ENCODE results near the gene COPG2. TPM values are rescaled to one million over a fixed set of nuclear protein-coding genes. Genes with fewer than 3 reads are reported as not detected.

Gene COPG2
- total RNA-seq, 1 experiment from 2014 or later = 77.7 TPM

- no peak overlapping the region for H2BK15ac ChIP-seq (ENCODE audit: low read depth, low read length)
- H2BK120ac ChIP-seq (ENCODE audit: low read depth, low read length, poor library complexity, severe bottlenecking) = no peak overlapping the region
- no peak overlapping the region for H3K56ac ChIP-seq (ENCODE audit: insufficient read length, low read depth, low read length)
- TF ChIP-seq, protein P1, sequence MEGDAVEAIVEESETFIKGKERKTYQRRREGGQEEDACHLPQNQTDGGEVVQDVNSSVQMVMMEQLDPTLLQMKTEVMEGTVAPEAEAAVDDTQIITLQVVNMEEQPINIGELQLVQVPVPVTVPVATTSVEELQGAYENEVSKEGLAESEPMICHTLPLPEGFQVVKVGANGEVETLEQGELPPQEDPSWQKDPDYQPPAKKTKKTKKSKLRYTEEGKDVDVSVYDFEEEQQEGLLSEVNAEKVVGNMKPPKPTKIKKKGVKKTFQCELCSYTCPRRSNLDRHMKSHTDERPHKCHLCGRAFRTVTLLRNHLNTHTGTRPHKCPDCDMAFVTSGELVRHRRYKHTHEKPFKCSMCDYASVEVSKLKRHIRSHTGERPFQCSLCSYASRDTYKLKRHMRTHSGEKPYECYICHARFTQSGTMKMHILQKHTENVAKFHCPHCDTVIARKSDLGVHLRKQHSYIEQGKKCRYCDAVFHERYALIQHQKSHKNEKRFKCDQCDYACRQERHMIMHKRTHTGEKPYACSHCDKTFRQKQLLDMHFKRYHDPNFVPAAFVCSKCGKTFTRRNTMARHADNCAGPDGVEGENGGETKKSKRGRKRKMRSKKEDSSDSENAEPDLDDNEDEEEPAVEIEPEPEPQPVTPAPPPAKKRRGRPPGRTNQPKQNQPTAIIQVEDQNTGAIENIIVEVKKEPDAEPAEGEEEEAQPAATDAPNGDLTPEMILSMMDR (conservative IDR thresholded peaks at IDR 0.05) = no peak
- no peak overlapping the region for H3K27ac ChIP-seq (ENCODE audit: insufficient read length, low read depth, low read length)
- no peak for DNase-seq
- H3K9ac ChIP-seq (ENCODE audit: extremely low read depth, insufficient read length, low read length) = no peak overlapping the region
- H2AFZ ChIP-seq (ENCODE audit: low read length) = no peak overlapping the region
- Mint-ChIP-seq H3K27me3 (ENCODE audit: low read depth) (no peaks in the 10 kb centered on the region), H3K4me3 (no peak overlapping the region), H3K36me3 (ENCODE audit: insufficient read depth in 1 of 3, low read depth in 3 of 3) (peaks cover 26 to 73% (median 65%) of the 10 kb centered on the region in 3 experiments; a peak in 6 of 7 replicates), H3K27ac (no peak overlapping the region; a peak in 1 of 7 replicates), H3K4me1 (no peaks in the 10 kb centered on the region), H3K9me3 (peaks cover 0 to 3% of the 10 kb centered on the region in 2 experiments; a peak in 1 of 5 replicates)
- no peak overlapping the region for H3T11ph ChIP-seq (ENCODE audit: low read length)
- H2BK20ac ChIP-seq (ENCODE audit: low read depth, low read length, poor library complexity, severe bottlenecking) = no peak overlapping the region
- H2AK5ac ChIP-seq (ENCODE audit: insufficient read length, low read length) = no peak overlapping the region
- H3K79me2 ChIP-seq (ENCODE audit: insufficient read depth, low read length) = no peaks in the 10 kb centered on the region
- no peak overlapping the region for H2BK5ac ChIP-seq (ENCODE audit: insufficient read length, low read length)
- no CpG with 5 or more reads among the region's 1 CpG for WGBS (ENCODE audit: extremely low coverage, insufficient read length, low lambda C conversion rate)
- H3K4ac ChIP-seq (ENCODE audit: low read depth, low read length) = no peak overlapping the region
- H3K18ac ChIP-seq (ENCODE audit: insufficient read length, low read depth, low read length) = no peak overlapping the region
- no peak overlapping the region for H4K5ac ChIP-seq (ENCODE audit: insufficient read length, low read depth, low read length)
- no peak overlapping the region for H3K4me2 ChIP-seq (ENCODE audit: insufficient read depth, insufficient read length, low read length)
- H4K20me1 ChIP-seq (ENCODE audit: control insufficient read depth, insufficient read depth, insufficient read length) = no peaks in the 10 kb centered on the region
- no peaks in the 10 kb centered on the region for H3K23me2 ChIP-seq (ENCODE audit: insufficient read length, low read depth, low read length, poor library complexity, severe bottlenecking)
- no peaks in the 10 kb centered on the region for H3K27me3 ChIP-seq (ENCODE audit: insufficient read depth, low read length)
- no peak overlapping the region for H3K23ac ChIP-seq (ENCODE audit: insufficient read length, low read depth, low read length)
- H3K9me3 ChIP-seq (ENCODE audit: control insufficient read depth, low read depth, low read length) = no peaks in the 10 kb centered on the region
- H3K79me1 ChIP-seq (ENCODE audit: insufficient read depth, low read depth, low read length, poor library complexity, severe bottlenecking) = no peaks in the 10 kb centered on the region
- no peak overlapping the region for H4K91ac ChIP-seq (ENCODE audit: insufficient read length, low read depth, low read length)
- no peak overlapping the region for H3K14ac ChIP-seq (ENCODE audit: insufficient read depth, low read length)
- no peak overlapping the region for H4K8ac ChIP-seq (replicated peaks; ENCODE audit: insufficient read length, low read depth, low read length)
- H3K4me1 ChIP-seq (ENCODE audit: insufficient read depth, low read length) = no peaks in the 10 kb centered on the region
- no peak overlapping the region for H2BK12ac ChIP-seq (ENCODE audit: insufficient read length, low read depth, low read length)
Measured at GRCh38 chr7:130606161-130606560, 62.4 kb downstream of the COPG2 start.
